ENCODE data around the gene KLC1. TPM values are rescaled to one million over a fixed set of nuclear protein-coding genes. Genes with fewer than 3 reads are reported as not detected.

KLC1 gene
- total RNA-seq, 4 donors from 2014 or later = 236 to 340 (median 281) TPM

- DNase-seq = no peak
- Histone ChIP-seq H3K9me3 (no peaks in the 10 kb centered on the region), H3K27ac (no peak overlapping the region), H3K36me3 (no peaks in the 10 kb centered on the region), H3K4me3 (replicated peaks in 1 of 3) (no peak overlapping the region), H3K27me3 (no peaks in the 10 kb centered on the region), H3K4me1 (peaks cover 0 to 4% of the 10 kb centered on the region in 2 donors)
- WGBS, 2 donors = 68 to 73% methylated on average over 6 of the region's 6 CpGs
- TF ChIP-seq POLR2A (IDR thresholded peaks at IDR 0.05) (no peak), CTCF (IDR thresholded peaks at IDR 0.05) (no peak)
- intact Hi-C loops (cut with DNase I) = no loop called here
These were observed 35.4 kb upstream of the KLC1 start for GRCh38 chr14:103593577-103593976.

- no peak overlapping the region for H3K27ac ChIP-seq
- WGBS, 2 donors = 77 to 81% methylated on average over 9 to 11 of the region's 11 CpGs
- H3K4me1 ChIP-seq = peaks cover 0 to 4% of the 10 kb centered on the region in 2 donors
- no peaks in the 10 kb centered on the region for H3K9me3 ChIP-seq
- no peak for DNase-seq
- H3K27me3 ChIP-seq = no peaks in the 10 kb centered on the region
- intact Hi-C loops (cut with DNase I) = no loop called here
- no peaks in the 10 kb centered on the region for H3K36me3 ChIP-seq
- H3K4me3 ChIP-seq (replicated peaks in 1 of 3) = no peak overlapping the region
- TF ChIP-seq POLR2A (IDR thresholded peaks at IDR 0.05) = no peak
- no peak for TF ChIP-seq CTCF (IDR thresholded peaks at IDR 0.05)
These were observed 34.7 kb upstream of the KLC1 start for GRCh38 chr14:103594265-103594664.

GRCh38 chr14:103597623-103598377 is 31.2 kb upstream of the KLC1 start:
- DNase-seq = no peak
- WGBS, 2 donors = 91 to 92% methylated on average over 10 of the region's 10 CpGs

GRCh38 chr14:103600503-103600902 is 28.5 kb upstream of the KLC1 start:
- Histone ChIP-seq H3K4me1 (no peaks in the 10 kb centered on the region), H3K9me3 (no peaks in the 10 kb centered on the region), H3K36me3 (no peaks in the 10 kb centered on the region), H3K4me3 (replicated peaks in 1 of 3) (no peak overlapping the region), H3K27ac (no peak overlapping the region), H3K27me3 (no peaks in the 10 kb centered on the region)
- 94% methylated on average over 5 of the region's 5 CpGs for WGBS, 2 donors
- no peak for DNase-seq
- TF ChIP-seq POLR2A (IDR thresholded peaks at IDR 0.05) (no peak), CTCF (IDR thresholded peaks at IDR 0.05) (no peak)
- intact Hi-C loops (cut with DNase I) = no loop called here

More at GRCh38 chr14:103597623-103598377, 31.2 kb upstream of the KLC1 start:
- Histone ChIP-seq H3K4me3 (replicated peaks in 1 of 3) (no peak overlapping the region), H3K36me3 (no peaks in the 10 kb centered on the region), H3K9me3 (no peaks in the 10 kb centered on the region), H3K27me3 (no peaks in the 10 kb centered on the region), H3K27ac (no peak overlapping the region), H3K4me1 (peaks cover 0 to 4% of the 10 kb centered on the region in 2 donors)
- TF ChIP-seq POLR2A (IDR thresholded peaks at IDR 0.05) (no peak), CTCF (IDR thresholded peaks at IDR 0.05) (no peak)
- intact Hi-C loops (cut with DNase I) = no loop called here

GRCh38 chr14:103604620-103605019 is 24.4 kb upstream of the KLC1 start:
- Histone ChIP-seq H3K9me3 (no peaks in the 10 kb centered on the region), H3K27ac (no peak overlapping the region), H3K4me1 (peaks cover 0 to 13% of the 10 kb centered on the region in 2 donors), H3K27me3 (no peaks in the 10 kb centered on the region), H3K4me3 (replicated peaks in 1 of 3) (no peak overlapping the region), H3K36me3 (no peaks in the 10 kb centered on the region)
- 91 to 93% methylated on average over 5 of the region's 5 CpGs for WGBS, 2 donors
- no peak for DNase-seq
- intact Hi-C loops (cut with DNase I) = no loop called here
- no peak for TF ChIP-seq POLR2A (IDR thresholded peaks at IDR 0.05)
- TF ChIP-seq CTCF (IDR thresholded peaks at IDR 0.05) = no peak
